HEK293 (cell line): ENCODE results near the gene INPP5A.

Source experiments
- CTCF ChIA-PET: fragments of 350-600 bp; formaldehyde crosslinking; extraction: SDS; loops from one replicate; lab custom pipeline; 2021; ENCODE audit warnings: antibody characterized with exemption; lab: Yijun Ruan, JAX
- POLR2A ChIA-PET: fragments of 300-600 bp; formaldehyde crosslinking; extraction: SDS; loops from one replicate; lab custom pipeline; 2020; ENCODE audit warnings: antibody characterized with exemption, inconsistent platforms; lab: Yijun Ruan, JAX
- H3K27ac ChIP-seq: fragments of 200-500 bp; sonication (Bioruptor generic); 2 replicates; pipeline ENCODE4 v1.5.1; 2014; ENCODE audit warnings: low read depth, low read length, control low read depth, inconsistent platforms; ENCODE audit errors: extremely low read depth
- H3K36me3 ChIP-seq, 2 experiments: fragments of 200-500 bp in 1 of 2; sonication (Bioruptor generic) in 1 of 2; 1 replicate in 1 of 2; 2 replicates in 1 of 2; pipeline ENCODE4 v1.5.1; 2014 to 2017; ENCODE audit warnings: inconsistent platforms in 2 of 2, low read length in 2 of 2; ENCODE audit not compliant: control insufficient read depth in 2 of 2, insufficient read depth in 1 of 2
- H3K4me1 ChIP-seq: fragments of 200-500 bp; sonication (Bioruptor generic); 2 replicates; pipeline ENCODE4 v1.5.1; 2014; ENCODE audit warnings: mild to moderate bottlenecking, low read length, inconsistent platforms; ENCODE audit not compliant: control insufficient read depth, insufficient read depth
- H3K4me3 ChIP-seq: 2 replicates; pipeline ENCODE4 v1.5.1; 2011; ENCODE audit warnings: low read depth, mild to moderate bottlenecking, control low read depth, low read length, moderate library complexity
- H3K9me3 ChIP-seq: fragments of 200-500 bp; sonication (Bioruptor generic); 2 replicates; pipeline ENCODE4 v1.5.1; 2014; ENCODE audit warnings: low read depth, low read length, inconsistent platforms; ENCODE audit not compliant: control insufficient read depth, insufficient read depth
- PRDM1 ChIP-seq: fragments of 450-650 bp; formaldehyde crosslinking; IDR thresholded peaks from 2 replicates; pipeline ENCODE4; 2016; ENCODE audit warnings: missing biosample characterization, missing genetic modification characterization
- SP2 ChIP-seq: fragments of 450-650 bp; formaldehyde crosslinking; IDR thresholded peaks from 2 replicates; pipeline ENCODE4 v1.5.1; 2016; ENCODE audit warnings: missing biosample characterization, missing genetic modification characterization
- YY1 ChIP-seq: fragments of 450-650 bp; formaldehyde crosslinking; IDR thresholded peaks from 2 replicates; pipeline ENCODE4 v1.5.1; 2018; ENCODE audit warnings: missing biosample characterization, missing genetic modification characterization
- ZNF140 ChIP-seq: fragments of 450-650 bp; formaldehyde crosslinking; IDR thresholded peaks from 2 replicates; pipeline ENCODE4 v1.5.1; 2016; ENCODE audit warnings: missing biosample characterization, missing genetic modification characterization
- ZNF16 ChIP-seq: fragments of 450-650 bp; formaldehyde crosslinking; IDR thresholded peaks from 2 replicates; pipeline ENCODE4 v1.5.1; 2016; ENCODE audit warnings: low read depth, missing biosample characterization, missing genetic modification characterization
- ZNF175 ChIP-seq: fragments of 450-650 bp; formaldehyde crosslinking; IDR thresholded peaks from 2 replicates; pipeline ENCODE4 v1.5.1; 2016; ENCODE audit warnings: missing biosample characterization, missing genetic modification characterization
- ZNF211 ChIP-seq: fragments of 450-650 bp; formaldehyde crosslinking; IDR thresholded peaks from 2 replicates; pipeline ENCODE4 v1.5.1; 2016; ENCODE audit warnings: low read depth, missing biosample characterization, missing genetic modification characterization
- ZNF311 ChIP-seq: fragments of 450-650 bp; formaldehyde crosslinking; IDR thresholded peaks from 2 replicates; pipeline ENCODE4 v1.5.1; 2017; ENCODE audit warnings: missing biosample characterization, missing genetic modification characterization, borderline replicate concordance
- ZNF354C ChIP-seq: fragments of 450-650 bp; formaldehyde crosslinking; IDR thresholded peaks from 2 replicates; pipeline ENCODE4 v1.5.1; 2016; ENCODE audit warnings: missing biosample characterization, missing genetic modification characterization, low read depth, borderline replicate concordance
- ZNF473 ChIP-seq: fragments of 450-650 bp; formaldehyde crosslinking; IDR thresholded peaks from 2 replicates; pipeline ENCODE4 v1.5.1; 2017; ENCODE audit warnings: missing biosample characterization, missing genetic modification characterization
- ZNF48 ChIP-seq: fragments of 450-650 bp; formaldehyde crosslinking; IDR thresholded peaks from 2 replicates; pipeline ENCODE4 v1.5.1; 2016; ENCODE audit warnings: missing biosample characterization, missing genetic modification characterization
- ZNF596 ChIP-seq: fragments of 450-650 bp; IDR thresholded peaks from 2 replicates; pipeline ENCODE4 v1.5.0; 2018; ENCODE audit warnings: missing biosample characterization, mild to moderate bottlenecking, missing genetic modification characterization, moderate library complexity
- ZNF701 ChIP-seq: fragments of 450-650 bp; formaldehyde crosslinking; IDR thresholded peaks from 2 replicates; pipeline ENCODE4 v1.5.1; 2016; ENCODE audit warnings: missing biosample characterization, missing genetic modification characterization
- ZNF768 ChIP-seq: fragments of 450-650 bp; formaldehyde crosslinking; IDR thresholded peaks from 2 replicates; pipeline ENCODE4 v1.5.1; 2018; ENCODE audit warnings: missing biosample characterization, mild to moderate bottlenecking, missing genetic modification characterization
- ZNF830 ChIP-seq: fragments of 450-650 bp; IDR thresholded peaks from 2 replicates; pipeline ENCODE4 v1.5.0; 2018; ENCODE audit warnings: missing biosample characterization, missing genetic modification characterization, low read depth, mild to moderate bottlenecking, moderate library complexity
- ZNF843 ChIP-seq: fragments of 450-650 bp; formaldehyde crosslinking; IDR thresholded peaks from 2 replicates; pipeline ENCODE4 v1.5.1; 2016; ENCODE audit warnings: missing biosample characterization, missing genetic modification characterization
- TF ChIP-seq, protein P1 (sequence below): fragments of 450-650 bp; formaldehyde crosslinking; conservative IDR thresholded peaks from 2 replicates; pipeline ENCODE4 v1.5.1; 2016; ENCODE audit warnings: low read depth, missing biosample characterization, missing genetic modification characterization
- TF ChIP-seq, protein P2 (sequence below): fragments of 450-650 bp; formaldehyde crosslinking; IDR thresholded peaks from 2 replicates; pipeline ENCODE4 v1.5.1; 2016; ENCODE audit warnings: missing biosample characterization, missing genetic modification characterization
- TF ChIP-seq, protein P3 (sequence below): fragments of 450-650 bp; formaldehyde crosslinking; IDR thresholded peaks from 2 replicates; pipeline ENCODE4 v1.5.1; 2016; ENCODE audit warnings: missing biosample characterization, missing genetic modification characterization
- TF ChIP-seq, protein P4 (sequence below): fragments of 450-650 bp; formaldehyde crosslinking; IDR thresholded peaks from 2 replicates; pipeline ENCODE4 v1.5.1; 2016; ENCODE audit warnings: missing biosample characterization, missing genetic modification characterization
- TF ChIP-seq, protein P5 (sequence below): fragments of 450-650 bp; IDR thresholded peaks from 2 replicates; pipeline ENCODE4 v1.5.1; 2018; ENCODE audit warnings: missing biosample characterization, missing genetic modification characterization

The INPP5A gene

DNA sequence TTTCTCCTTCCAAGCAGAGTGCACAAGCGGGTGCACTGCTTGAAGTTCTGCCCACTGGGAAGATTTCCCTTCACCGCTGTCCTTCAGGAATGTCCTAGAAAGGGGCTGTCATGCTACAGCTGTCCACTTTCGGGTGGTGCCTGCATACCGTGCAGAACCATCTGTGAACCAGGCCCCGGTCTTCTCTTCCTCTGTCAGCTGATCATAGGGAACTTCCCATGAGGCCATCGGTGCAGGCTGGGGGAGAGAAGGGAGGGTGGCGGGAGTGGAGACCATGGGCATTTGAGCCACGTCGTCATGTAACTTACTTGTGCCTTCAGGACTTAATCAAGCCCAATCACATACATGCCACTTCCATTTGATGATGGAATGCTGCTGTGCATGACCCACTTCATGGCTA lies 136.7 kb downstream of the INPP5A start:
- CTCF ChIA-PET, result no interaction called here
- H3K9me3 ChIP-seq, result no peaks in the 10 kb centered on the region
- no peaks in the 10 kb centered on the region for H3K36me3 ChIP-seq
- TF ChIP-seq ZNF473, result no peak
- TF ChIP-seq ZNF354C, result no peak
- TF ChIP-seq ZNF48 (tag by site-specific recombination), result no peak
- no peak for TF ChIP-seq ZNF830 (tag by site-specific recombination)
- TF ChIP-seq ZNF140 (tag by site-specific recombination), result no peak
- no peak for TF ChIP-seq ZNF596 (tag by site-specific recombination)
- POLR2A ChIA-PET, result no interaction called here
- H3K4me3 ChIP-seq, result no peak overlapping the region
- H3K4me1 ChIP-seq, result no peaks in the 10 kb centered on the region
- H3K27ac ChIP-seq, result no peak overlapping the region

DNA sequence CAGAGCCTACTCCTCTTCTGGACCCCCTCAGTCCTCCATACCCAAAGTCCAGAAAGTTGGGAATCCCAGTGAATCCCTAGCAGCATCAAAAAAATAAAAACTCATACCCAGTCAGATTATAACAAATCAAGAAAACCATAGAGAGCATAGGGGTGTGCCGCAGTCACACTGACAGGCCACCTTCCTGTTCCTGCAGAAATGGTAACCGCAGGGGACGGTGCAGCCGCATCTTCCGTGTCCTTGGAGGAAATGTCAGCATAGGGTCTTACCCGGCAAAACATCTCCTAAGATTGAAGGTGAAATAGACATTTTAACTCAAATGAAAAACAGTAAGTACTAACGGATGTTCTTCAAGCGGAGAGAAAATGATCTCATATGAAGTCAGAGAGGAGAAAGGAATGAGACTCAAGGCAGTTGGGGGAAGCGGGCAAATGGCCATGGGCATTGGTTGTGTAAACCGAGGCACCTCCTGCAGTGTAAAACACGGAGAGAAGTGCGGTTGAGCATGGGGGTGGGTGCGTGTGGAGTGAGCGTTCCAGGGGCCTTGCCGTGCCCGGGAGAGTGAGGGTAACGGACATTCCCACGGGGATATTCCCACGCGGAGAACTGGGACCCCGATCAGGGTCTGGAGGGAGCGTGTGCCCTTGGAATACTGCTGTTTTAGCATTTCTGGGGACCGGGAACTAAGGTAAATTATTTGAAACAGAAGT lies 137.6 kb downstream of the INPP5A start:
- H3K4me1 ChIP-seq, result no peaks in the 10 kb centered on the region
- H3K36me3 ChIP-seq, result no peaks in the 10 kb centered on the region
- no peak overlapping the region for H3K4me3 ChIP-seq
- ChIA-PET POLR2A (no interaction called here), CTCF (no interaction called here)
- no peaks in the 10 kb centered on the region for H3K9me3 ChIP-seq
- H3K27ac ChIP-seq, result no peak overlapping the region
- TF ChIP-seq, protein P1, sequence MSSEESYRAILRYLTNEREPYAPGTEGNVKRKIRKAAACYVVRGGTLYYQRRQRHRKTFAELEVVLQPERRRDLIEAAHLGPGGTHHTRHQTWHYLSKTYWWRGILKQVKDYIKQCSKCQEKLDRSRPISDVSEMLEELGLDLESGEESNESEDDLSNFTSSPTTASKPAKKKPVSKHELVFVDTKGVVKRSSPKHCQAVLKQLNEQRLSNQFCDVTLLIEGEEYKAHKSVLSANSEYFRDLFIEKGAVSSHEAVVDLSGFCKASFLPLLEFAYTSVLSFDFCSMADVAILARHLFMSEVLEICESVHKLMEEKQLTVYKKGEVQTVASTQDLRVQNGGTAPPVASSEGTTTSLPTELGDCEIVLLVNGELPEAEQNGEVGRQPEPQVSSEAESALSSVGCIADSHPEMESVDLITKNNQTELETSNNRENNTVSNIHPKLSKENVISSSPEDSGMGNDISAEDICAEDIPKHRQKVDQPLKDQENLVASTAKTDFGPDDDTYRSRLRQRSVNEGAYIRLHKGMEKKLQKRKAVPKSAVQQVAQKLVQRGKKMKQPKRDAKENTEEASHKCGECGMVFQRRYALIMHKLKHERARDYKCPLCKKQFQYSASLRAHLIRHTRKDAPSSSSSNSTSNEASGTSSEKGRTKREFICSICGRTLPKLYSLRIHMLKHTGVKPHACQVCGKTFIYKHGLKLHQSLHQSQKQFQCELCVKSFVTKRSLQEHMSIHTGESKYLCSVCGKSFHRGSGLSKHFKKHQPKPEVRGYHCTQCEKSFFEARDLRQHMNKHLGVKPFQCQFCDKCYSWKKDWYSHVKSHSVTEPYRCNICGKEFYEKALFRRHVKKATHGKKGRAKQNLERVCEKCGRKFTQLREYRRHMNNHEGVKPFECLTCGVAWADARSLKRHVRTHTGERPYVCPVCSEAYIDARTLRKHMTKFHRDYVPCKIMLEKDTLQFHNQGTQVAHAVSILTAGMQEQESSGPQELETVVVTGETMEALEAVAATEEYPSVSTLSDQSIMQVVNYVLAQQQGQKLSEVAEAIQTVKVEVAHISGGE, result no peak
- TF ChIP-seq, protein P2, sequence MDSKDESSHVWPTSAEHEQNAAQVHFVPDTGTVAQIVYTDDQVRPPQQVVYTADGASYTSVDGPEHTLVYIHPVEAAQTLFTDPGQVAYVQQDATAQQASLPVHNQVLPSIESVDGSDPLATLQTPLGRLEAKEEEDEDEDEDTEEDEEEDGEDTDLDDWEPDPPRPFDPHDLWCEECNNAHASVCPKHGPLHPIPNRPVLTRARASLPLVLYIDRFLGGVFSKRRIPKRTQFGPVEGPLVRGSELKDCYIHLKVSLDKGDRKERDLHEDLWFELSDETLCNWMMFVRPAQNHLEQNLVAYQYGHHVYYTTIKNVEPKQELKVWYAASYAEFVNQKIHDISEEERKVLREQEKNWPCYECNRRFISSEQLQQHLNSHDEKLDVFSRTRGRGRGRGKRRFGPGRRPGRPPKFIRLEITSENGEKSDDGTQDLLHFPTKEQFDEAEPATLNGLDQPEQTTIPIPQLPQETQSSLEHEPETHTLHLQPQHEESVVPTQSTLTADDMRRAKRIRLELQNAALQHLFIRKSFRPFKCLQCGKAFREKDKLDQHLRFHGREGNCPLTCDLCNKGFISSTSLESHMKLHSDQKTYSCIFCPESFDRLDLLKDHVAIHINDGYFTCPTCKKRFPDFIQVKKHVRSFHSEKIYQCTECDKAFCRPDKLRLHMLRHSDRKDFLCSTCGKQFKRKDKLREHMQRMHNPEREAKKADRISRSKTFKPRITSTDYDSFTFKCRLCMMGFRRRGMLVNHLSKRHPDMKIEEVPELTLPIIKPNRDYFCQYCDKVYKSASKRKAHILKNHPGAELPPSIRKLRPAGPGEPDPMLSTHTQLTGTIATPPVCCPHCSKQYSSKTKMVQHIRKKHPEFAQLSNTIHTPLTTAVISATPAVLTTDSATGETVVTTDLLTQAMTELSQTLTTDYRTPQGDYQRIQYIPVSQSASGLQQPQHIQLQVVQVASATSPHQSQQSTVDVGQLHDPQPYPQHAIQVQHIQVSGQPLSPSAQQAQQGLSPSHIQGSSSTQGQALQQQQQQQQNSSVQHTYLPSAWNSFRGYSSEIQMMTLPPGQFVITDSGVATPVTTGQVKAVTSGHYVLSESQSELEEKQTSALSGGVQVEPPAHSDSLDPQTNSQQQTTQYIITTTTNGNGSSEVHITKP, result no peak
- TF ChIP-seq, protein P3, sequence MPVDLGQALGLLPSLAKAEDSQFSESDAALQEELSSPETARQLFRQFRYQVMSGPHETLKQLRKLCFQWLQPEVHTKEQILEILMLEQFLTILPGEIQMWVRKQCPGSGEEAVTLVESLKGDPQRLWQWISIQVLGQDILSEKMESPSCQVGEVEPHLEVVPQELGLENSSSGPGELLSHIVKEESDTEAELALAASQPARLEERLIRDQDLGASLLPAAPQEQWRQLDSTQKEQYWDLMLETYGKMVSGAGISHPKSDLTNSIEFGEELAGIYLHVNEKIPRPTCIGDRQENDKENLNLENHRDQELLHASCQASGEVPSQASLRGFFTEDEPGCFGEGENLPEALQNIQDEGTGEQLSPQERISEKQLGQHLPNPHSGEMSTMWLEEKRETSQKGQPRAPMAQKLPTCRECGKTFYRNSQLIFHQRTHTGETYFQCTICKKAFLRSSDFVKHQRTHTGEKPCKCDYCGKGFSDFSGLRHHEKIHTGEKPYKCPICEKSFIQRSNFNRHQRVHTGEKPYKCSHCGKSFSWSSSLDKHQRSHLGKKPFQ, result no peak
- TF ChIP-seq ZNF16 (tag by site-specific recombination) (no peak), ZNF311 (tag by site-specific recombination) (no peak), ZNF768 (tag by site-specific recombination) (no peak), ZNF843 (tag by site-specific recombination) (no peak), ZNF211 (no peak), ZNF48 (tag by site-specific recombination) (no peak), SP2 (tag by site-specific recombination) (no peak), PRDM1 (tag by site-specific recombination) (no peak), ZNF701 (tag by site-specific recombination) (no peak), YY1 (no peak), ZNF175 (no peak)
- TF ChIP-seq, protein P4, sequence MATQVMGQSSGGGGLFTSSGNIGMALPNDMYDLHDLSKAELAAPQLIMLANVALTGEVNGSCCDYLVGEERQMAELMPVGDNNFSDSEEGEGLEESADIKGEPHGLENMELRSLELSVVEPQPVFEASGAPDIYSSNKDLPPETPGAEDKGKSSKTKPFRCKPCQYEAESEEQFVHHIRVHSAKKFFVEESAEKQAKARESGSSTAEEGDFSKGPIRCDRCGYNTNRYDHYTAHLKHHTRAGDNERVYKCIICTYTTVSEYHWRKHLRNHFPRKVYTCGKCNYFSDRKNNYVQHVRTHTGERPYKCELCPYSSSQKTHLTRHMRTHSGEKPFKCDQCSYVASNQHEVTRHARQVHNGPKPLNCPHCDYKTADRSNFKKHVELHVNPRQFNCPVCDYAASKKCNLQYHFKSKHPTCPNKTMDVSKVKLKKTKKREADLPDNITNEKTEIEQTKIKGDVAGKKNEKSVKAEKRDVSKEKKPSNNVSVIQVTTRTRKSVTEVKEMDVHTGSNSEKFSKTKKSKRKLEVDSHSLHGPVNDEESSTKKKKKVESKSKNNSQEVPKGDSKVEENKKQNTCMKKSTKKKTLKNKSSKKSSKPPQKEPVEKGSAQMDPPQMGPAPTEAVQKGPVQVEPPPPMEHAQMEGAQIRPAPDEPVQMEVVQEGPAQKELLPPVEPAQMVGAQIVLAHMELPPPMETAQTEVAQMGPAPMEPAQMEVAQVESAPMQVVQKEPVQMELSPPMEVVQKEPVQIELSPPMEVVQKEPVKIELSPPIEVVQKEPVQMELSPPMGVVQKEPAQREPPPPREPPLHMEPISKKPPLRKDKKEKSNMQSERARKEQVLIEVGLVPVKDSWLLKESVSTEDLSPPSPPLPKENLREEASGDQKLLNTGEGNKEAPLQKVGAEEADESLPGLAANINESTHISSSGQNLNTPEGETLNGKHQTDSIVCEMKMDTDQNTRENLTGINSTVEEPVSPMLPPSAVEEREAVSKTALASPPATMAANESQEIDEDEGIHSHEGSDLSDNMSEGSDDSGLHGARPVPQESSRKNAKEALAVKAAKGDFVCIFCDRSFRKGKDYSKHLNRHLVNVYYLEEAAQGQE (tag by site-specific recombination), result no peak
- TF ChIP-seq, protein P5, sequence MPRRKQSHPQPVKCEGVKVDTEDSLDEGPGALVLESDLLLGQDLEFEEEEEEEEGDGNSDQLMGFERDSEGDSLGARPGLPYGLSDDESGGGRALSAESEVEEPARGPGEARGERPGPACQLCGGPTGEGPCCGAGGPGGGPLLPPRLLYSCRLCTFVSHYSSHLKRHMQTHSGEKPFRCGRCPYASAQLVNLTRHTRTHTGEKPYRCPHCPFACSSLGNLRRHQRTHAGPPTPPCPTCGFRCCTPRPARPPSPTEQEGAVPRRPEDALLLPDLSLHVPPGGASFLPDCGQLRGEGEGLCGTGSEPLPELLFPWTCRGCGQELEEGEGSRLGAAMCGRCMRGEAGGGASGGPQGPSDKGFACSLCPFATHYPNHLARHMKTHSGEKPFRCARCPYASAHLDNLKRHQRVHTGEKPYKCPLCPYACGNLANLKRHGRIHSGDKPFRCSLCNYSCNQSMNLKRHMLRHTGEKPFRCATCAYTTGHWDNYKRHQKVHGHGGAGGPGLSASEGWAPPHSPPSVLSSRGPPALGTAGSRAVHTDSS, result no peak
